H1 (cell line): ENCODE data around the gene IGSF9B. TPM values are rescaled to one million over a fixed set of nuclear protein-coding genes. Genes with fewer than 3 reads are reported as not detected.

Experiments used
- ASH2L ChIP-seq: fragments of 200-600, 300-600 bp; sonication (generic); IDR thresholded peaks from one replicate; pipeline ENCODE4 v1.7.1; 2017; ENCODE audit warnings: low read length
- JUND ChIP-seq: IDR thresholded peaks from 2 replicates; pipeline ENCODE4 v1.6.1; 2011; ENCODE audit warnings: mild to moderate bottlenecking, improper control_type of control experiment, low read length
- RBBP5 ChIP-seq: IDR thresholded peaks from 2 replicates; pipeline ENCODE4 v1.7.1; 2012; ENCODE audit warnings: low read depth, mild to moderate bottlenecking, inconsistent platforms, low read length, moderate library complexity, borderline replicate concordance
- TAF7 ChIP-seq: optimal IDR thresholded peaks from 2 replicates; pipeline ENCODE3; 2011; ENCODE audit warnings: low read depth, mild to moderate bottlenecking, inconsistent platforms, low read length, moderate library complexity, borderline replicate concordance
- polyA plus RNA-seq, 7 experiments: library from polyadenylated mRNA; depleted of rRNA in 3 of 7; stranded (reverse) in 5 of 7; unstranded in 2 of 7; fragments of >200 nt in 5 of 7; fragments of 200-250 nt in 2 of 7; gene quantifications; 1 replicate in 5 of 7; 2 replicates in 1 of 7; 4 replicates in 1 of 7; pipeline versions ENCODE4 v1.2.1 to v1.2.3, GENCODE V29; 2011 to 2013; ENCODE audit warnings: missing spikeins in 2 of 7, mixed read lengths in 2 of 7
- total RNA-seq: library from RNA; stranded (reverse); fragmentation: NEBNext Ultra II Directional; extraction: Animal tissue kit (Norgen Biotek cat#: 25700); gene quantifications from 2 replicates; pipeline ENCODE4 v1.2.1, GENCODE V29; 2021
- TF ChIP-seq, protein P1 (sequence below): fragments of 300-600 bp; sonication (generic); IDR thresholded peaks from 2 replicates; pipeline ENCODE4 v1.7.1; 2012; ENCODE audit warnings: low read length, moderate library complexity, mild to moderate bottlenecking, inconsistent platforms; ENCODE audit not compliant: insufficient replicate concordance

Gene IGSF9B
- total and polyA plus RNA-seq, 2 of the 8 experiments (the other 6 are each of a cell fraction or from before 2014, with no cell fraction given), result 16.5 to 49.2 TPM

DNA sequence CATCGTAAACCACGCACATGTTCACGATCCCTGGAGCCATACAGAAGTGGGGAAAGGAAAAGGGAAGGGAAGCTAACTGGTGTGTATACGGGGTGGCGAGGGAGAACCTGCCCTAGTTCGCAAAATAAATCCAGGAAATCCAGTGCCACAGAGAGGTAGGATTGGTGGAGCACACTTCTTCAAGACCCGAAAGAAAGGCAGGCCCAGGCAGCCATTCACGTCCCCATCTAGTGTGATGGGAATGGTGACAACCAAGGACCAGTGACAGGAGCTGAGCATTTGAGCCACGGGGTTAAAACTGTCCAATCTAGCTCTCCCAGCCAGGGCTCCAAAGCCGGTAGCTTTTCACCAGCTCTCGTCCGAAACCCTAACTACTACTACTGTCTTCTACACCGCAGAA lies 53.7 kb downstream of the IGSF9B start (continued):
- TF ChIP-seq, protein P1, sequence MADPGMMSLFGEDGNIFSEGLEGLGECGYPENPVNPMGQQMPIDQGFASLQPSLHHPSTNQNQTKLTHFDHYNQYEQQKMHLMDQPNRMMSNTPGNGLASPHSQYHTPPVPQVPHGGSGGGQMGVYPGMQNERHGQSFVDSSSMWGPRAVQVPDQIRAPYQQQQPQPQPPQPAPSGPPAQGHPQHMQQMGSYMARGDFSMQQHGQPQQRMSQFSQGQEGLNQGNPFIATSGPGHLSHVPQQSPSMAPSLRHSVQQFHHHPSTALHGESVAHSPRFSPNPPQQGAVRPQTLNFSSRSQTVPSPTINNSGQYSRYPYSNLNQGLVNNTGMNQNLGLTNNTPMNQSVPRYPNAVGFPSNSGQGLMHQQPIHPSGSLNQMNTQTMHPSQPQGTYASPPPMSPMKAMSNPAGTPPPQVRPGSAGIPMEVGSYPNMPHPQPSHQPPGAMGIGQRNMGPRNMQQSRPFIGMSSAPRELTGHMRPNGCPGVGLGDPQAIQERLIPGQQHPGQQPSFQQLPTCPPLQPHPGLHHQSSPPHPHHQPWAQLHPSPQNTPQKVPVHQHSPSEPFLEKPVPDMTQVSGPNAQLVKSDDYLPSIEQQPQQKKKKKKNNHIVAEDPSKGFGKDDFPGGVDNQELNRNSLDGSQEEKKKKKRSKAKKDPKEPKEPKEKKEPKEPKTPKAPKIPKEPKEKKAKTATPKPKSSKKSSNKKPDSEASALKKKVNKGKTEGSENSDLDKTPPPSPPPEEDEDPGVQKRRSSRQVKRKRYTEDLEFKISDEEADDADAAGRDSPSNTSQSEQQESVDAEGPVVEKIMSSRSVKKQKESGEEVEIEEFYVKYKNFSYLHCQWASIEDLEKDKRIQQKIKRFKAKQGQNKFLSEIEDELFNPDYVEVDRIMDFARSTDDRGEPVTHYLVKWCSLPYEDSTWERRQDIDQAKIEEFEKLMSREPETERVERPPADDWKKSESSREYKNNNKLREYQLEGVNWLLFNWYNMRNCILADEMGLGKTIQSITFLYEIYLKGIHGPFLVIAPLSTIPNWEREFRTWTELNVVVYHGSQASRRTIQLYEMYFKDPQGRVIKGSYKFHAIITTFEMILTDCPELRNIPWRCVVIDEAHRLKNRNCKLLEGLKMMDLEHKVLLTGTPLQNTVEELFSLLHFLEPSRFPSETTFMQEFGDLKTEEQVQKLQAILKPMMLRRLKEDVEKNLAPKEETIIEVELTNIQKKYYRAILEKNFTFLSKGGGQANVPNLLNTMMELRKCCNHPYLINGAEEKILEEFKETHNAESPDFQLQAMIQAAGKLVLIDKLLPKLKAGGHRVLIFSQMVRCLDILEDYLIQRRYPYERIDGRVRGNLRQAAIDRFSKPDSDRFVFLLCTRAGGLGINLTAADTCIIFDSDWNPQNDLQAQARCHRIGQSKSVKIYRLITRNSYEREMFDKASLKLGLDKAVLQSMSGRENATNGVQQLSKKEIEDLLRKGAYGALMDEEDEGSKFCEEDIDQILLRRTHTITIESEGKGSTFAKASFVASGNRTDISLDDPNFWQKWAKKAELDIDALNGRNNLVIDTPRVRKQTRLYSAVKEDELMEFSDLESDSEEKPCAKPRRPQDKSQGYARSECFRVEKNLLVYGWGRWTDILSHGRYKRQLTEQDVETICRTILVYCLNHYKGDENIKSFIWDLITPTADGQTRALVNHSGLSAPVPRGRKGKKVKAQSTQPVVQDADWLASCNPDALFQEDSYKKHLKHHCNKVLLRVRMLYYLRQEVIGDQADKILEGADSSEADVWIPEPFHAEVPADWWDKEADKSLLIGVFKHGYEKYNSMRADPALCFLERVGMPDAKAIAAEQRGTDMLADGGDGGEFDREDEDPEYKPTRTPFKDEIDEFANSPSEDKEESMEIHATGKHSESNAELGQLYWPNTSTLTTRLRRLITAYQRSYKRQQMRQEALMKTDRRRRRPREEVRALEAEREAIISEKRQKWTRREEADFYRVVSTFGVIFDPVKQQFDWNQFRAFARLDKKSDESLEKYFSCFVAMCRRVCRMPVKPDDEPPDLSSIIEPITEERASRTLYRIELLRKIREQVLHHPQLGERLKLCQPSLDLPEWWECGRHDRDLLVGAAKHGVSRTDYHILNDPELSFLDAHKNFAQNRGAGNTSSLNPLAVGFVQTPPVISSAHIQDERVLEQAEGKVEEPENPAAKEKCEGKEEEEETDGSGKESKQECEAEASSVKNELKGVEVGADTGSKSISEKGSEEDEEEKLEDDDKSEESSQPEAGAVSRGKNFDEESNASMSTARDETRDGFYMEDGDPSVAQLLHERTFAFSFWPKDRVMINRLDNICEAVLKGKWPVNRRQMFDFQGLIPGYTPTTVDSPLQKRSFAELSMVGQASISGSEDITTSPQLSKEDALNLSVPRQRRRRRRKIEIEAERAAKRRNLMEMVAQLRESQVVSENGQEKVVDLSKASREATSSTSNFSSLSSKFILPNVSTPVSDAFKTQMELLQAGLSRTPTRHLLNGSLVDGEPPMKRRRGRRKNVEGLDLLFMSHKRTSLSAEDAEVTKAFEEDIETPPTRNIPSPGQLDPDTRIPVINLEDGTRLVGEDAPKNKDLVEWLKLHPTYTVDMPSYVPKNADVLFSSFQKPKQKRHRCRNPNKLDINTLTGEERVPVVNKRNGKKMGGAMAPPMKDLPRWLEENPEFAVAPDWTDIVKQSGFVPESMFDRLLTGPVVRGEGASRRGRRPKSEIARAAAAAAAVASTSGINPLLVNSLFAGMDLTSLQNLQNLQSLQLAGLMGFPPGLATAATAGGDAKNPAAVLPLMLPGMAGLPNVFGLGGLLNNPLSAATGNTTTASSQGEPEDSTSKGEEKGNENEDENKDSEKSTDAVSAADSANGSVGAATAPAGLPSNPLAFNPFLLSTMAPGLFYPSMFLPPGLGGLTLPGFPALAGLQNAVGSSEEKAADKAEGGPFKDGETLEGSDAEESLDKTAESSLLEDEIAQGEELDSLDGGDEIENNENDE, result no peak
- TF ChIP-seq JUND (no peak), TAF7 (no peak), RBBP5 (no peak), ASH2L (no peak)
